Measurements from ENCODE around the gene TMPRSS6. TPM values are rescaled to one million over a fixed set of nuclear protein-coding genes. Genes with fewer than 3 reads are reported as not detected.

TMPRSS6 gene
- total and polyA plus RNA-seq, 2 of the 13 experiments (the other 11 are each of a cell fraction or from before 2014, with no cell fraction given), result 4.2 to 4.8 TPM

GRCh38 chr22:37112084-37112728 is 2.7 kb upstream of the TMPRSS6 start (continued):
- TF ChIP-seq PBX3 (CRISPR knock-in tag; IDR thresholded peaks at IDR 0.05; ENCODE audit: borderline replicate concordance), result no peak
- TF ChIP-seq ZNF333 (CRISPR knock-in tag; IDR thresholded peaks at IDR 0.05; ENCODE audit: borderline replicate concordance), result no peak
- no peak for TF ChIP-seq IRF1 (CRISPR knock-in tag; IDR thresholded peaks at IDR 0.05; ENCODE audit: low read depth)
- TF ChIP-seq, protein P1, sequence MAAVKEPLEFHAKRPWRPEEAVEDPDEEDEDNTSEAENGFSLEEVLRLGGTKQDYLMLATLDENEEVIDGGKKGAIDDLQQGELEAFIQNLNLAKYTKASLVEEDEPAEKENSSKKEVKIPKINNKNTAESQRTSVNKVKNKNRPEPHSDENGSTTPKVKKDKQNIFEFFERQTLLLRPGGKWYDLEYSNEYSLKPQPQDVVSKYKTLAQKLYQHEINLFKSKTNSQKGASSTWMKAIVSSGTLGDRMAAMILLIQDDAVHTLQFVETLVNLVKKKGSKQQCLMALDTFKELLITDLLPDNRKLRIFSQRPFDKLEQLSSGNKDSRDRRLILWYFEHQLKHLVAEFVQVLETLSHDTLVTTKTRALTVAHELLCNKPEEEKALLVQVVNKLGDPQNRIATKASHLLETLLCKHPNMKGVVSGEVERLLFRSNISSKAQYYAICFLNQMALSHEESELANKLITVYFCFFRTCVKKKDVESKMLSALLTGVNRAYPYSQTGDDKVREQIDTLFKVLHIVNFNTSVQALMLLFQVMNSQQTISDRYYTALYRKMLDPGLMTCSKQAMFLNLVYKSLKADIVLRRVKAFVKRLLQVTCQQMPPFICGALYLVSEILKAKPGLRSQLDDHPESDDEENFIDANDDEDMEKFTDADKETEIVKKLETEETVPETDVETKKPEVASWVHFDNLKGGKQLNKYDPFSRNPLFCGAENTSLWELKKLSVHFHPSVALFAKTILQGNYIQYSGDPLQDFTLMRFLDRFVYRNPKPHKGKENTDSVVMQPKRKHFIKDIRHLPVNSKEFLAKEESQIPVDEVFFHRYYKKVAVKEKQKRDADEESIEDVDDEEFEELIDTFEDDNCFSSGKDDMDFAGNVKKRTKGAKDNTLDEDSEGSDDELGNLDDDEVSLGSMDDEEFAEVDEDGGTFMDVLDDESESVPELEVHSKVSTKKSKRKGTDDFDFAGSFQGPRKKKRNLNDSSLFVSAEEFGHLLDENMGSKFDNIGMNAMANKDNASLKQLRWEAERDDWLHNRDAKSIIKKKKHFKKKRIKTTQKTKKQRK (IDR thresholded peaks at IDR 0.05; ENCODE audit: low read length), result no peak
- no peak for TF ChIP-seq RBM22 (optimal IDR thresholded peaks at IDR 0.05; ENCODE audit: low read length)
- TF ChIP-seq, protein P2, sequence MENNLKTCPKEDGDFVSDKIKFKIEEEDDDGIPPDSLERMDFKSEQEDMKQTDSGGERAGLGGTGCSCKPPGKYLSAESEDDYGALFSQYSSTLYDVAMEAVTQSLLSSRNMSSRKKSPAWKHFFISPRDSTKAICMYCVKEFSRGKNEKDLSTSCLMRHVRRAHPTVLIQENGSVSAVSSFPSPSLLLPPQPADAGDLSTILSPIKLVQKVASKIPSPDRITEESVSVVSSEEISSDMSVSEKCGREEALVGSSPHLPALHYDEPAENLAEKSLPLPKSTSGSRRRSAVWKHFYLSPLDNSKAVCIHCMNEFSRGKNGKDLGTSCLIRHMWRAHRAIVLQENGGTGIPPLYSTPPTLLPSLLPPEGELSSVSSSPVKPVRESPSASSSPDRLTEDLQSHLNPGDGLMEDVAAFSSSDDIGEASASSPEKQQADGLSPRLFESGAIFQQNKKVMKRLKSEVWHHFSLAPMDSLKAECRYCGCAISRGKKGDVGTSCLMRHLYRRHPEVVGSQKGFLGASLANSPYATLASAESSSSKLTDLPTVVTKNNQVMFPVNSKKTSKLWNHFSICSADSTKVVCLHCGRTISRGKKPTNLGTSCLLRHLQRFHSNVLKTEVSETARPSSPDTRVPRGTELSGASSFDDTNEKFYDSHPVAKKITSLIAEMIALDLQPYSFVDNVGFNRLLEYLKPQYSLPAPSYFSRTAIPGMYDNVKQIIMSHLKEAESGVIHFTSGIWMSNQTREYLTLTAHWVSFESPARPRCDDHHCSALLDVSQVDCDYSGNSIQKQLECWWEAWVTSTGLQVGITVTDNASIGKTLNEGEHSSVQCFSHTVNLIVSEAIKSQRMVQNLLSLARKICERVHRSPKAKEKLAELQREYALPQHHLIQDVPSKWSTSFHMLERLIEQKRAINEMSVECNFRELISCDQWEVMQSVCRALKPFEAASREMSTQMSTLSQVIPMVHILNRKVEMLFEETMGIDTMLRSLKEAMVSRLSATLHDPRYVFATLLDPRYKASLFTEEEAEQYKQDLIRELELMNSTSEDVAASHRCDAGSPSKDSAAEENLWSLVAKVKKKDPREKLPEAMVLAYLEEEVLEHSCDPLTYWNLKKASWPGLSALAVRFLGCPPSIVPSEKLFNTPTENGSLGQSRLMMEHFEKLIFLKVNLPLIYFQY (CRISPR knock-in tag; IDR thresholded peaks at IDR 0.05; ENCODE audit: borderline replicate concordance), result no peak
- TF ChIP-seq ZFP37 (CRISPR knock-in tag; IDR thresholded peaks at IDR 0.05; ENCODE audit: borderline replicate concordance), result no peak
- no peak for TF ChIP-seq ZNF24 (IDR thresholded peaks at IDR 0.05)
- TF ChIP-seq, protein P3, sequence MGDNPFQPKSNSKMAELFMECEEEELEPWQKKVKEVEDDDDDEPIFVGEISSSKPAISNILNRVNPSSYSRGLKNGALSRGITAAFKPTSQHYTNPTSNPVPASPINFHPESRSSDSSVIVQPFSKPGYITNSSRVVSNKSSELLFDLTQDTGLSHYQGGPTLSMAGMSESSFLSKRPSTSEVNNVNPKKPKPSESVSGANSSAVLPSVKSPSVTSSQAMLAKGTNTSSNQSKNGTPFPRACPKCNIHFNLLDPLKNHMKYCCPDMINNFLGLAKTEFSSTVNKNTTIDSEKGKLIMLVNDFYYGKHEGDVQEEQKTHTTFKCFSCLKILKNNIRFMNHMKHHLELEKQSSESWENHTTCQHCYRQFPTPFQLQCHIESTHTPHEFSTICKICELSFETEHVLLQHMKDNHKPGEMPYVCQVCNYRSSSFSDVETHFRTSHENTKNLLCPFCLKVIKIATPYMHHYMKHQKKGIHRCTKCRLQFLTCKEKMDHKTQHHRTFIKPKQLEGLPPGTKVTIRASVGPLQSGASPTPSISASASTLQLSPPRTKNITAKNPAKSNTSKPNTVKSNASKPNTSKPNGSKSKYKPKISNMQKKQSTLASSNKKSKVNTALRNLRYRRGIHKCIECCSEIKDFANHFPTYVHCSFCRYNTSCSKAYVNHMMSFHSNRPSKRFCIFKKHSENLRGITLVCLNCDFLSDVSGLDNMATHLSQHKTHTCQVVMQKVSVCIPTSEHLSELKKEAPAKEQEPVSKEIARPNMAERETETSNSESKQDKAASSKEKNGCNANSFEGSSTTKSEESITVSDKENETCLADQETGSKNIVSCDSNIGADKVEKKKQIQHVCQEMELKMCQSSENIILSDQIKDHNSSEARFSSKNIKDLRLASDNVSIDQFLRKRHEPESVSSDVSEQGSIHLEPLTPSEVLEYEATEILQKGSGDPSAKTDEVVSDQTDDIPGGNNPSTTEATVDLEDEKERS (CRISPR knock-in tag; IDR thresholded peaks at IDR 0.05), result no peak
- no peak for TF ChIP-seq ZNF30 (CRISPR knock-in tag; IDR thresholded peaks at IDR 0.05)
- TF ChIP-seq HNRNPH1 (optimal IDR thresholded peaks at IDR 0.05; ENCODE audit: low read depth, low read length), result no peak
- TF ChIP-seq ZFYVE20 (CRISPR knock-in tag; IDR thresholded peaks at IDR 0.05; ENCODE audit: borderline replicate concordance, low read depth), result no peak
- no peak for TF ChIP-seq RFX5 (IDR thresholded peaks at IDR 0.05; ENCODE audit: low read depth, low read length)
- TF ChIP-seq NR2F6 (IDR thresholded peaks at IDR 0.05), result peak; percentile 73
- peak; percentile 82 for TF ChIP-seq NR2F6 (CRISPR knock-in tag; IDR thresholded peaks at IDR 0.05)
- no peak for TF ChIP-seq SIN3A (IDR thresholded peaks at IDR 0.05; ENCODE audit: borderline replicate concordance, low read depth, low read length)
